Right ventricle myocardium inferior (tissue), 1 donor: ENCODE measurements around the gene TMSB10. TPM values are rescaled to one million over a fixed set of nuclear protein-coding genes. Genes with fewer than 3 reads are reported as not detected.

ENCODE experiments used
- ATAC-seq: fragments of 200-7000 bp; cut with Tn5 transposase; one replicate; pipeline ENCODE4 v1.9.1; 2020; ENCODE audit warnings: mild to moderate bottlenecking, moderate library complexity
- DNase-seq: peaks from one replicate; pipeline ENCODE4 v3.0.0; 2021; ENCODE audit errors: missing footprints
- intact Hi-C: fragments of 100-400 bp; cut with DNase I; formaldehyde crosslinking; loops from one replicate; pipeline ENCODE4 v1.11.0; 2022
- total RNA-seq: library from RNA; stranded (reverse); fragmentation: NEBNext Ultra II Directional; extraction: Animal tissue kit (Norgen Biotek cat#: 25700); gene quantifications from one replicate; pipeline ENCODE4 v1.2.1, GENCODE V29; 2021
- donor health status: DM: no; HTN: yes; CAD: no; lungs with severe emphysema.

The TMSB10 gene
- total RNA-seq, 1 donor from 2014 or later: 571 TPM

GRCh38 chr2:84878896-84879583 lies 26.4 kb upstream of the TMSB10 start:
- intact Hi-C loops: no loop called here
- no peak for ATAC-seq
- DNase-seq: no peak

DNA sequence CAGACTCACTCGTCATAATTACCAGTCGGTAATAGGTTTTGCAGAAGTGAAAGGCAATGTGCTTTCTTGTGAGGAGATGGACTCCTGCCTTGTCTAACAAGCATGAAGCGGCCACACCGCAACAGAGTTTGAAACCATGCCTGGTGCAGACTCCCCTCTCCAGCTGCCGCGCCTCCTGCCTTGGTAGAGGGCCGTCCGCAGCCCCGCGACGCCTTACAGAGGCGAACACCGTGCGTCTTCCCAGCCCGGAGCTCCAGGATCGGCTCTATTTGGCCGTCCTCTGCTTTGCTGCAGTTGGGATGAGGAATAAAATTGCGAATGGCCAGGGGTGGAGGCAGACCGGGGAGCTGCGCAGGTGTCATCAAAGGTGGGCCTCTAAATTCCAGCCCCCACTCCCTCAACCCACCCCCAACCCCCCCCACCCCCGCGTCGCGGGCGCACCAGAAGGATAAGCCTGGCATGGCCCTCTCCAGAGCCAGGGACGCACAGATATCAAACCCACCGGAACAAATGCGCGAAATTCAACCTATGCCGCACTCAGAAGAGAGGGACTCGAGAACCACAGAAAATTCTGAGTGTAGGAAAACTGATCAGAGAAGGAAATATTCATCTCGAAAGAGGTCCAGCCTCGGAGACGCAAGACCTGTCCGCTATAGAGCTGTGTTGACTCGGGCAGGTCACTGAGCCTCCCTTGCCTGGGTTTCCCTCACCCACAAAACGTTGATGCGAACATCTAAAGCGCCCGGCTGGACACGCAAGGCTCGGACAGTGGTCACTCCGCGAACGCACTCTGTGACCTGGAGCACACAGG lies 25.7 kb upstream of the TMSB10 start:
- DNase-seq (no peak), ATAC-seq (no peak)
- intact Hi-C loops: no loop called here

DNA sequence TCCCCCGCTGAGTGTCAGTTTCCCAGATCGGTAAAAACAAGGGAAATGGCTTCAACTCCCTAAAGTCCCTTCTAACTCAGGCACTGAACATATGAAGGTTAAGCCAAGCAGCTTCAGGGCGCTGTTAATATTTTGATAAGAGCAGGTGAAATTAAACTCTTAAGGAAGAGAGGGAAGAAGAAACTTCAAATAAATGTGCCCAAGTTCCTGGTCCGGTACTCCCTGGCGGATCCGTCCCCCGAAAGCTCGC lies 25.1 kb upstream of the TMSB10 start:
- ATAC-seq (no peak), DNase-seq (no peak)
- intact Hi-C loops: no loop called here

- intact Hi-C loops: no loop called here
- ATAC-seq (peak; percentile 38), DNase-seq (peak; percentile 77)
Observed at GRCh38 chr2:84880645-84881521, 24.6 kb upstream of the TMSB10 start, which contains the start of gene TRABD2A. Gene TRABD2A (minus strand): TSS chr2:84881084. CDS start chr2:84881039, 45 bp downstream.

GRCh38 chr2:84881581-84882413 lies 23.7 kb upstream of the TMSB10 start:
- peak; percentile 69 for ATAC-seq
- intact Hi-C loops: loop anchor here (1.0 kb wide), 1 partner anchor 386 kb away; no protein-coding TSS in a partner anchor
- DNase-seq: peak; percentile 81

- ATAC-seq (no peak), DNase-seq (no peak)
- intact Hi-C loops: loop anchor here (1.0 kb wide), 1 partner anchor 387 kb away; no protein-coding TSS in a partner anchor
Observed at GRCh38 chr2:84882414-84882738, 23.1 kb upstream of the TMSB10 start.

DNA sequence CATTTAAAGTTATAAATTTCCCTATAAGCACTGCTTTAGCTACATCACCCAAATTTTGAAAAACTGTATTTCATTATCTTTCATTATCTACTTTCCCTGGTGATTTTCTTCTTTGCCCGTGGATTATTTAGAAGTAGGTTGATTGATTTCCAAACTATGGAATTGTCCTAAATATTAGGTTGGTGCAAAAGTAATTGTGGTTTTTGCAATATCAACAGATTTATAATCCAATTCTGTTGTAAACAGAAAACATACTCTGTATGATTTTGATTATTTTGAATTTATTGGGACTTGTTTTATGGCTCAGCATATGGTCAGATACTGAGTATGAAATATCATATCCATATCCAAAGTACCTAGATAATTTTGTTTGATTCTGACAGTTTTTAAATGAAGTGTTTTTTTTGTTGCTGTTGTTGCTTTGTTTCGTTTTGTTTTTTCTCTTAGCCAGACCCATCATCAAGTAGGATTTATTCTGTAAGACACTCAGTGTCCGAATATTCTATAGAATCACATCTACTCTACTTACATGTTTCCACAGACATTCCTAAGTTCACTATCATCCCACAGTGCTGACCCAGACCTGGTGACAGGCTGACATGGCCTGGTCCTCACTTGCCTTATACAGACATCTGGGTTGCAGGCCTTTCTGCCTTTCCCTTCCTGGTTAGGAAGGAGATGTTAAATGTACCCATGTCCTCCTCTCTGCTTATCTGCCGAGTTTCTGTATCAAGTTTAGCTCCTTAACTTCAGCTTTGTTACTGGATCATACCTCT lies 22.5 kb upstream of the TMSB10 start:
- ATAC-seq: no peak
- intact Hi-C loops: loop anchor here (1.0 kb wide), 1 partner anchor 388 kb away; no protein-coding TSS in a partner anchor
- no peak for DNase-seq

GRCh38 chr2:84884449-84884848 lies 21.0 kb upstream of the TMSB10 start:
- DNase-seq (no peak), ATAC-seq (no peak)
- intact Hi-C loops: no loop called here

GRCh38 chr2:84885111-84885510 lies 20.3 kb upstream of the TMSB10 start:
- intact Hi-C loops: no loop called here
- no peak for ATAC-seq

GRCh38 chr2:84886791-84887190 lies 18.7 kb upstream of the TMSB10 start:
- ATAC-seq (no peak), DNase-seq (no peak)
- intact Hi-C loops: no loop called here

More at GRCh38 chr2:84885111-84885510, 20.3 kb upstream of the TMSB10 start:
- DNase-seq: no peak

- intact Hi-C loops: no loop called here
- DNase-seq: no peak
Observed at GRCh38 chr2:84888401-84889276, 16.8 kb upstream of the TMSB10 start.

DNA sequence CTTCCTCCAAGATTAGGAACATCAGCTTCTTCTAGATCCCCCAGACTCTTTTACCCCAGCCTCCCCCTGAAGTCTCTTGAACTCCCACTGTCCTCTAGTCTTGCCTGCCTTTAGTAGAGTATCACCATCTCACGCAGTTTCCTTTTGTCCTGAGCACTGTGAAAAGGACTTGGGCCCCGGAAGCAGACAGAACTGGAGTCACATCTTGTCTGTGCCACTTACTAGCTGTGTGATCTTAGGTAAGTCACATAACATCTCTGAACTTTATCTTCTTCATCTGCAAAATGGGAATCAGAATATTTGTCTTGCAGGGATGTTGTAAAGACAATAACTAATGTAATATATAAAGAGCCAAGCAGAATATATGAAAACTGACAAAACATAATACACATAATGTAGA lies 16.1 kb upstream of the TMSB10 start:
- no peak for DNase-seq
- ATAC-seq: no peak
- intact Hi-C loops: no loop called here

More at GRCh38 chr2:84888401-84889276, 16.8 kb upstream of the TMSB10 start:
- ATAC-seq: peak; percentile 80

- ATAC-seq (no peak), DNase-seq (no peak)
Observed at GRCh38 chr2:84891355-84892010, 14.0 kb upstream of the TMSB10 start.

DNA sequence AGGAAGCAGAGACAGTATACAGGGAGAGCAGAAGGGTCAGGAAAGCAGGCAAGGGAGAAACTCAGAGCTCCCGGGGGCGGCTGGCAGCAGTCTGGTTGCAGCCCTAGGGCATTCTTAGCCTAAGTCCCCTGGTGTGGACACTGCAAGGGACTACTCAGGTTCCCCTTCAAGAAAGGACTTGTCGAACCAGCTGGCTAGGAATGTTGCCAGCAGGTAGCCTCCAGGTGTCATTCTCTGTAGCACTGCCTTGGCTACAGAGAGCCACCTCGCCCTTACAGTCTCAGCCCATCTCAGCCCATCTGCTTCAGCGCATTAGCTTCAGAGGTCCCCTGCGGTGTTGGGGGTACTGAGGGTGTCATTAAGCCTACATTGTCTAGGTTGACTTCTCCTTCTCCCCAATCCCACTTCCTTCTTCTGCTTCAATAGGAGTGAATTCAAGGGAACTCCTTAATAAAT lies 11.3 kb upstream of the TMSB10 start:
- intact Hi-C loops: no loop called here
- ATAC-seq: no peak
- DNase-seq: no peak

More at GRCh38 chr2:84891355-84892010, 14.0 kb upstream of the TMSB10 start:
- intact Hi-C loops: no loop called here

DNA sequence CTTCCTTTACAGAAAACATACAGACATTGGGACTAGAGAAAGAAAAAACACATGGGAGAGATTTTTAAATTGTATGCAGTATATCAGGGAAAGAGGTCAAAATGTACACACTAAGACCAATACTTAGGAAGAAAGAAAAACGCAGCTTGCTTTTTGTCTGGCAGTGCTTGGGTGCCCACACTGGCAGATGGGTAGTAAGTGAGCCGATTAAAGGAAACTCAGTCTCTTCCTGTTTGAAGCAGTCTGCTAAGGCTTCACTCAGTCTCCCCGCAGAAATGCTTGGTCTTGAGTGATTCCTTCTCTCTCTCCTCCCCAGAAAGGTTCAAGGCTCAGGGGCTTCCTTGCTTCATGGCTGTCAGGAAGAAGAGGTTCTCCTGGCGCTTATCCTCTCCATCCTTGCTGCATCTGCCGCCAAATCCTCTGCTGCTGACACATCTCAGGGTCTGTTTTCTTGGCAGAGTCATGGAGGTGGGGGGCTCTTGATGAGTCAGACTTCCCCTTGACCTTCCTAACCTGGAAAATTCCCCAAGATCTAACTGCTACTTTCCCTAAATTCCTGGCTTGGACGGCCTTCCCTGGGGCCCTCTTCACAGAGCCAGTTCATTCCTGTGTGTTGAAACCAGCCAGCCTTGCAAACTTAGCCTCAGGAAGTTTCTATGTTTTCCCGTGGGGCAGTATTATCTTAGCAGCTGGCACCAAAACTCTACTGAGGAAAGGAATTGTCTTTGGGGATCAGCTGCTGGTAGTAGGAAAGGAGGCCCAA lies 10.5 kb upstream of the TMSB10 start:
- DNase-seq (no peak), ATAC-seq (peak; percentile 42)
- intact Hi-C loops: no loop called here

GRCh38 chr2:84896567-84896966 lies 8.9 kb upstream of the TMSB10 start:
- ATAC-seq (no peak), DNase-seq (no peak)
- intact Hi-C loops: no loop called here
